GM12801 (cell line): ENCODE results near the gene COL17A1.

Experiments
- CTCF ChIP-seq: IDR thresholded peaks from one replicate; pipeline ENCODE4 v1.5.1; 2011; ENCODE audit warnings: control low read depth; ENCODE audit not compliant: insufficient read length; ENCODE audit errors: extremely low read depth

Gene COL17A1

GRCh38 chr10:104085801-104086400 is at the start of gene COL17A1:
Gene COL17A1 (minus strand): TSS chr10:104085880. CDS start chr10:104080673, 5,207 bp downstream.
- TF ChIP-seq CTCF, result no peak

GRCh38 chr10:104130041-104130440 is 44.4 kb upstream of the COL17A1 start:
- TF ChIP-seq CTCF, result no peak

GRCh38 chr10:104128214-104128613 is 42.5 kb upstream of the COL17A1 start:
- no peak for TF ChIP-seq CTCF

- no peak for TF ChIP-seq CTCF
Measured at GRCh38 chr10:104127411-104127810, 41.7 kb upstream of the COL17A1 start.

- TF ChIP-seq CTCF, result no peak
Measured at GRCh38 chr10:104123397-104123796, 37.7 kb upstream of the COL17A1 start.

- no peak for TF ChIP-seq CTCF
Measured at GRCh38 chr10:104122225-104123107, 36.8 kb upstream of the COL17A1 start.

GRCh38 chr10:104121485-104122224 is 36.0 kb upstream of the COL17A1 start, which contains the start of gene SFR1:
Gene SFR1 (plus strand): TSS chr10:104122171. CDS start chr10:104122184, 13 bp downstream.
- TF ChIP-seq CTCF, result no peak
